ENCODE results near the gene KCNJ5.

DNA sequence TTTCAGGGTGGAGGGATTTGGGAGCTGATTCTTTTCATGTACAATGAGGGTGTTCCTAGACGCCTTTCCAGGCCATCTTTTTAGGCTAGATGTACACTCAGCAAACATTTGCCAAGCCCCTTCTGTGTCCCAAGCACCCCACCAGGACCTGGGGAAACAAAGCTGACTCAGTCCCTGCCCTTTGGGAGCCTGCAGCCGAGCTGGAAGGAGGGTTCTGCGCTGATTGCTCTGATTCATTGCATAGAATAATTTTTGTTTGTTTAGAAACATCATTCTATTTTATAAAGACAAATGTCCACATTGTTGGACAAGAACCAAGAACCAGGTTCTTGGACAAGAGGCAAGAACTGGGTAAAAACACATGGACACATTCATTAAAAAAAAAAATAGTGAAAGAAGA, 34.8 kb downstream of the KCNJ5 start:
- TF ChIP-seq, protein P1, sequence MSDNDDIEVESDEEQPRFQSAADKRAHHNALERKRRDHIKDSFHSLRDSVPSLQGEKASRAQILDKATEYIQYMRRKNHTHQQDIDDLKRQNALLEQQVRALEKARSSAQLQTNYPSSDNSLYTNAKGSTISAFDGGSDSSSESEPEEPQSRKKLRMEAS (IDR thresholded peaks at IDR 0.05), result no peak
- TF ChIP-seq, protein P2, sequence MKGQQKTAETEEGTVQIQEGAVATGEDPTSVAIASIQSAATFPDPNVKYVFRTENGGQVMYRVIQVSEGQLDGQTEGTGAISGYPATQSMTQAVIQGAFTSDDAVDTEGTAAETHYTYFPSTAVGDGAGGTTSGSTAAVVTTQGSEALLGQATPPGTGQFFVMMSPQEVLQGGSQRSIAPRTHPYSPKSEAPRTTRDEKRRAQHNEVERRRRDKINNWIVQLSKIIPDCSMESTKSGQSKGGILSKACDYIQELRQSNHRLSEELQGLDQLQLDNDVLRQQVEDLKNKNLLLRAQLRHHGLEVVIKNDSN (IDR thresholded peaks at IDR 0.05), result no peak
- no peak for TF ChIP-seq TCF12 (IDR thresholded peaks at IDR 0.05; ENCODE audit: low read depth)
- TF ChIP-seq TEAD4 (IDR thresholded peaks at IDR 0.05), result no peak
- TF ChIP-seq NFIC (IDR thresholded peaks at IDR 0.05), result no peak
- TF ChIP-seq CEBPB (IDR thresholded peaks at IDR 0.05), result no peak
